Fibroblast of skin of scalp (primary cell): Measurements from ENCODE around the gene PCDHA8. TPM values are rescaled to one million over a fixed set of nuclear protein-coding genes. Genes with fewer than 3 reads are reported as not detected.
"Not testable (repeated sequence)": the region's sequence is repeated elsewhere in the genome, so short reads cannot be mapped to it uniquely, and the experiment has no call there.

Source experiments
- DNase-seq: peaks from one replicate; pipeline ENCODE4 v3.0.0-alpha.2; 2013
- polyA plus RNA-seq, 2 experiments: library from polyadenylated mRNA; unstranded; fragments of 120-200 nt; gene quantifications; one replicate each; pipeline ENCODE4 v1.2.1, GENCODE V29; 2013; ENCODE audit not compliant: insufficient read length in 2 of 2

PCDHA8 gene, protein sequence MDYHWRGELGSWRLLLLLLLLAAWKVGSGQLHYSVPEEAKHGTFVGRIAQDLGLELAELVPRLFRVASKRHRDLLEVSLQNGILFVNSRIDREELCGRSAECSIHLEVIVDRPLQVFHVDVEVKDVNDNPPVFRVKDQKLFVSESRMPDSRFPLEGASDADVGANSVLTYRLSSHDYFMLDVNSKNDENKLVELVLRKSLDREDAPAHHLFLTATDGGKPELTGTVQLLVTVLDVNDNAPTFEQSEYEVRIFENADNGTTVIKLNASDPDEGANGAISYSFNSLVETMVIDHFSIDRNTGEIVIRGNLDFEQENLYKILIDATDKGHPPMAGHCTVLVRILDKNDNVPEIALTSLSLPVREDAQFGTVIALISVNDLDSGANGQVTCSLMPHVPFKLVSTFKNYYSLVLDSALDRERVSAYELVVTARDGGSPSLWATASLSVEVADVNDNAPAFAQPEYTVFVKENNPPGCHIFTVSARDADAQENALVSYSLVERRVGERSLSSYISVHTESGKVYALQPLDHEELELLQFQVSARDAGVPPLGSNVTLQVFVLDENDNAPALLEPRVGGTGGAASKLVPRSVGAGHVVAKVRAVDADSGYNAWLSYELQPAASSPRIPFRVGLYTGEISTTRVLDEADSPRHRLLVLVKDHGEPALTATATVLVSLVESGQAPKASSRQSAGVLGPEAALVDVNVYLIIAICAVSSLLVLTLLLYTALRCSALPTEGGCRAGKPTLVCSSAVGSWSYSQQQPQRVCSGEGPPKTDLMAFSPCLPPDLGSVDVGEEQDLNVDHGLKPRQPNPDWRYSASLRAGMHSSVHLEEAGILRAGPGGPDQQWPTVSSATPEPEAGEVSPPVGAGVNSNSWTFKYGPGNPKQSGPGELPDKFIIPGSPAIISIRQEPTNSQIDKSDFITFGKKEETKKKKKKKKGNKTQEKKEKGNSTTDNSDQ
- polyA plus RNA-seq (2013, experiment 1 of 2; ENCODE audit: insufficient read length): not detected
- polyA plus RNA-seq (2013, experiment 2 of 2; ENCODE audit: insufficient read length): not detected

DNA sequence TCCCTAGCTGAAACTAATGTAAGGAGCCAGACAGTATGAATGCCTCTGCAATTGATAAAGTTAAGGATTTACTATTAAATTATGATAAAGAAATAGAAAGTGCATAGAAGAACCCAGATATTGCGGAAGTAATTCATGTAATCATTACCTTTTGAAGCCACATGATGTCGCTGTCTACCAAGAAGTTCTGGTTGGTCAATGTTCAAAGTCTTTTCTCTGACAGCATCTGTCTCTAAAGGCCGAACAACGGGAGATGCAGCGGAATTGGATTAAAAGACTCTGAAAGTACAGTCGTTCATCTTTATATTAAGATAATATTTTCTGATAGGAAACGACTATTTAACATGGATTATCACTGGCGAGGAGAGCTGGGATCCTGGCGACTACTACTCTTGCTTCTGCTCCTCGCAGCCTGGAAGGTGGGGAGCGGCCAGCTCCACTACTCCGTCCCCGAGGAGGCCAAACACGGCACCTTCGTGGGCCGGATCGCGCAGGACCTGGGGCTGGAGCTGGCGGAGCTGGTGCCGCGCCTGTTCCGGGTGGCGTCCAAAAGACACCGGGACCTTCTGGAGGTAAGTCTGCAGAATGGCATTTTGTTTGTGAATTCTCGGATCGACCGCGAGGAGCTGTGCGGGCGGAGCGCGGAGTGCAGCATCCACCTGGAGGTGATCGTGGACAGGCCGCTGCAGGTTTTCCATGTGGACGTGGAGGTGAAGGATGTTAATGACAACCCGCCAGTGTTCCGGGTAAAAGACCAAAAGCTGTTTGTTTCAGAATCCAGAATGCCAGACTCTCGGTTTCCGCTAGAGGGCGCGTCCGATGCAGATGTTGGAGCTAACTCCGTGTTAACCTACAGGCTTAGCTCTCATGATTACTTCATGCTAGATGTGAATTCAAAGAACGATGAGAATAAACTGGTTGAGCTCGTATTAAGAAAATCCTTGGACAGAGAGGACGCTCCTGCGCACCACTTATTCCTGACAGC, at the start of gene PCDHA8:
Gene PCDHA8 (plus strand): TSS at position 210 of the 985 bp plus-strand sequence. CDS start 135 bp downstream, at position 345.
- no peak for DNase-seq

DNA sequence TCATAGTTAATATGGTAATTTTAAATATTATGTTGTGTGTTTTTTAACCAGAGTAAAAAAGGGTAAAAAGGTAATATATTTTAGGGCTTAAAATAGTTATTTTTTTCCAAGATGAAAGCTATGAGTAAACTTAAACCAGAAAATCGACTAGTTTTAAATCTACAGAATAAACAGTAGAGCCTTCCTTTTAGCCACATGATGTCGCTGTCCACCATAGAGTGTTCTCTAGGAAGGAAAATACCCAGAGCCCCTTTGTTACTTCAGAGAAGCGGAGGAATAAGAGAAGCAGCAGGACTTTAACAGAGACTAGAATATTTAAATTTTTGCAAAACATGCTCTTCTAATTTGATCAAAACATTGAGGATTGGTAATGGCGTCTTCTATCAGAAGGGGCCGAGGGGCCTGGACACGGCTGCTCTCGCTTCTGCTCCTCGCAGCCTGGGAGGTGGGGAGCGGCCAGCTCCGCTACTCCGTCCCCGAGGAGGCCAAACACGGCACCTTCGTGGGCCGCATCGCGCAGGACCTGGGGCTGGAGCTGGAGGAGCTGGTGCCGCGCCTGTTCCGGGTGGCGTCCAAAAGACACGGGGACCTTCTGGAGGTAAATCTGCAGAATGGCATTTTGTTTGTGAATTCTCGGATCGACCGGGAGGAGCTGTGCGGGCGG, 46.3 kb upstream of the PCDHA8 start, which contains the start of gene PCDHA2:
Gene PCDHA2 (plus strand): TSS at position 258 of the 664 bp plus-strand sequence.
- no peak for DNase-seq

DNA sequence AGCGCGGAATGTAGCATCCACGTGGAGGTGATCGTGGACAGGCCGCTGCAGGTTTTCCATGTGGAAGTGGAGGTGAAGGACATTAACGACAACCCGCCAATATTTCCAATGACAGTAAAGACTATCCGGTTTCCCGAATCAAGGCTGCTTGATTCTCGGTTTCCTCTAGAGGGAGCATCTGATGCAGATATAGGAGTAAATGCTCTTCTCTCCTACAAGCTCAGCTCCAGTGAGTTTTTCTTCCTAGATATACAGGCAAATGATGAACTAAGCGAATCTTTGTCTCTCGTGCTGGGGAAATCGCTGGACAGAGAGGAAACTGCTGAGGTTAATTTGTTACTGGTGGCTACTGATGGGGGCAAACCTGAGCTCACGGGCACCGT, 45.7 kb upstream of the PCDHA8 start:
- peak; percentile 1 for DNase-seq

DNA sequence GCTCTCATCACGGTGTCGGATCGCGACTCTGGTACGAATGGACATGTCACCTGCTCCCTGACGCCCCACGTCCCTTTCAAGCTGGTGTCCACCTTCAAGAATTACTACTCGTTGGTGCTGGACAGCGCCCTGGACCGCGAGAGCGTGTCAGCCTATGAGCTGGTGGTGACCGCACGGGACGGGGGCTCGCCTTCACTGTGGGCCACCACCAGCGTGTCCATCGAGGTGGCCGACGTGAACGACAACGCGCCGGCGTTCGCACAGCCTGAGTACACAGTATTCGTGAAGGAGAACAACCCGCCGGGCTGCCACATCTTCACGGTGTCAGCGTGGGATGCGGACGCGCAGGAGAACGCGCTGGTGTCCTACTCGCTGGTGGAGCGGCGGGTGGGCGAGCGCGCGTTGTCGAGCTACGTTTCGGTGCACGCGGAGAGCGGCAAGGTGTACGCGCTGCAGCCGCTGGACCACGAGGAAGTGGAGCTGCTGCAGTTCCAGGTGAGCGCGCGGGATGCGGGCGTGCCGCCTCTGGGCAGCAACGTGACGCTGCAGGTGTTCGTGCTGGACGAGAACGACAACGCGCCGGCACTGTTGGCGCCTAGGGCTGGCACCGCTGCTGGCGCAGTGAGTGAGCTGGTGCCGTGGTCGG, 44.8 kb upstream of the PCDHA8 start:
- DNase-seq: not testable (repeated sequence)

DNA sequence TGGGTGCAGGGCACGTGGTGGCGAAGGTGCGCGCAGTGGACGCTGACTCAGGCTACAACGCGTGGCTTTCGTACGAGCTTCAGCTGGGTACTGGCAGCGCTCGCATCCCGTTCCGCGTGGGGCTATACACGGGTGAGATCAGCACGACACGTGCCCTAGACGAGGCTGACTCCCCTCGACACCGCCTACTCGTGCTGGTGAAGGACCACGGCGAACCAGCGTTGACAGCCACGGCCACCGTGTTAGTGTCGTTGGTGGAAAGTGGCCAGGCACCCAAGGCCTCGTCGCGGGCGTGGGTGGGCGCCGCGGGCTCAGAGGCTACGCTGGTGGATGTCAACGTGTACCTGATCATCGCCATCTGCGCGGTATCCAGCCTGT, 44.3 kb upstream of the PCDHA8 start:
- no peak for DNase-seq

DNA sequence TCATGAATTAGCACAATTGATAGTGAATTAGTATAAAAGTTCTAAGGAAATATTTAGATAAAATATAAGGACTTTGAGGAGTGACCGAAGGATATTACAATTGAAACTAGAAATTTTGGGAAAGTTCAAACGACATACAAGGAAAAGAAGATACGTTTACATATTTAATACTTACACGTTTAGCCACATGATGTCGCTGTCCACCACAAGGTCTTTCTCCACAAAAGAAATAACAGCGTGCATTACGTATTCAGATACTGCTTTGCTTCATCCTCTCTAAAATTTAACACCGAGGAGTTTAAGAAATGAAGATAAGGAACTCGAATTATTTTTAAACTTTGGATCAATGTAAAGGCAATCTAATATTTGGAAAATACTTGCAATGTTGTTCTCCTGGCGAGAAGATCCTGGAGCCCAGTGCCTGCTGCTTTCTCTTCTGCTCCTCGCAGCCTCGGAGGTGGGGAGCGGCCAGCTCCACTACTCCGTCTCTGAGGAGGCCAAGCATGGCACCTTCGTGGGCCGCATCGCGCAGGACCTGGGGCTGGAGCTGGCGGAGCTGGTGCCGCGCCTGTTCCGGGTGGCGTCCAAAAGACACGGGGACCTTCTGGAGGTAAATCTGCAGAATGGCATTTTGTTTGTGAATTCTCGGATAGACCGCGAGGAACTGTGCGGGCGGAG, 40.0 kb upstream of the PCDHA8 start, which contains the start of gene PCDHA3:
Gene PCDHA3 (plus strand): TSS at position 242 of the 678 bp plus-strand sequence.
- peak; percentile 12 for DNase-seq

DNA sequence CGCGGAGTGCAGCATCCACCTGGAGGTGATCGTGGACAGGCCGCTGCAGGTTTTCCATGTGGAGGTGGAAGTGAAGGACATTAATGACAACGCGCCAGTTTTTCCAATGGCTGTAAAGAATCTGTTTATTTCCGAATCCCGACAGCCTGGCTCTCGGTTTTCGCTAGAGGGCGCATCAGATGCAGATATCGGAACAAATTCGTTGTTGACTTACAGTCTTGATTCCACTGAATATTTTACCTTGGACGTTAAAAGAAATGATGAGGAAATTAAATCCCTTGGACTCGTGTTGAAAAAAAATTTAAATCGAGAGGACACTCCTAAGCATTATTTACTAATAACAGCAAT, 39.5 kb upstream of the PCDHA8 start:
- peak; percentile 2 for DNase-seq

DNA sequence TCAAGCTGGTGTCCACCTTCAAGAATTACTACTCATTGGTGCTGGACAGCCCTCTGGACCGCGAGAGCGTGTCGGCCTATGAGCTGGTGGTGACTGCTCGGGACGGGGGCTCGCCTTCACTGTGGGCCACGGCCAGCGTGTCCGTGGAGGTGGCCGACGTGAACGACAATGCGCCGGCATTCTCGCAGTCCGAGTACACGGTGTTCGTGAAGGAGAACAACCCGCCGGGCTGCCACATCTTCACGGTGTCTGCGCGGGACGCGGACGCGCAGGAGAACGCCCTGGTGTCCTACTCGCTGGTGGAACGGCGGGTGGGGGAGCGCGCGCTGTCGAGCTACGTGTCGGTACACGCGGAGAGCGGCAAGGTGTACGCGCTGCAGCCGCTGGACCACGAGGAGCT, 38.6 kb upstream of the PCDHA8 start:
- DNase-seq: not testable (repeated sequence)

DNA sequence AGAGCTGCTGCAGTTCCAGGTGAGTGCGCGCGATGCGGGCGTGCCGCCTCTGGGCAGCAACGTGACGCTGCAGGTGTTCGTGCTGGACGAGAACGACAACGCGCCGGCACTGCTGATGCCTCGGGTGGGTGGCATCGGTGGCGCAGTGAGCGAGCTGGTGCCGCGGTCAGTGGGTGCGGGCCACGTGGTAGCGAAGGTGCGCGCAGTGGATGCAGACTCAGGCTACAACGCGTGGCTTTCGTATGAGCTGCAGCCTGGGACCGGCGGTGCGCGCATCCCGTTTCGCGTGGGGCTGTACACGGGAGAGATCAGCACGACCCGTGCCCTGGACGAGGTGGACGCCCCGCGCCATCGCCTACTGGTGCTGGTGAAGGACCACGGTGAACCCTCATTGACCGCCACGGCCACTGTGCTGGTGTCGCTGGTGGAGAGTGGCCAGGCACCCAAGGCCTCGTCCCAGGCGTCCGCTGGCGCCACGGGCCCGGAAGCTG, 38.2 kb upstream of the PCDHA8 start:
- no peak for DNase-seq

DNA sequence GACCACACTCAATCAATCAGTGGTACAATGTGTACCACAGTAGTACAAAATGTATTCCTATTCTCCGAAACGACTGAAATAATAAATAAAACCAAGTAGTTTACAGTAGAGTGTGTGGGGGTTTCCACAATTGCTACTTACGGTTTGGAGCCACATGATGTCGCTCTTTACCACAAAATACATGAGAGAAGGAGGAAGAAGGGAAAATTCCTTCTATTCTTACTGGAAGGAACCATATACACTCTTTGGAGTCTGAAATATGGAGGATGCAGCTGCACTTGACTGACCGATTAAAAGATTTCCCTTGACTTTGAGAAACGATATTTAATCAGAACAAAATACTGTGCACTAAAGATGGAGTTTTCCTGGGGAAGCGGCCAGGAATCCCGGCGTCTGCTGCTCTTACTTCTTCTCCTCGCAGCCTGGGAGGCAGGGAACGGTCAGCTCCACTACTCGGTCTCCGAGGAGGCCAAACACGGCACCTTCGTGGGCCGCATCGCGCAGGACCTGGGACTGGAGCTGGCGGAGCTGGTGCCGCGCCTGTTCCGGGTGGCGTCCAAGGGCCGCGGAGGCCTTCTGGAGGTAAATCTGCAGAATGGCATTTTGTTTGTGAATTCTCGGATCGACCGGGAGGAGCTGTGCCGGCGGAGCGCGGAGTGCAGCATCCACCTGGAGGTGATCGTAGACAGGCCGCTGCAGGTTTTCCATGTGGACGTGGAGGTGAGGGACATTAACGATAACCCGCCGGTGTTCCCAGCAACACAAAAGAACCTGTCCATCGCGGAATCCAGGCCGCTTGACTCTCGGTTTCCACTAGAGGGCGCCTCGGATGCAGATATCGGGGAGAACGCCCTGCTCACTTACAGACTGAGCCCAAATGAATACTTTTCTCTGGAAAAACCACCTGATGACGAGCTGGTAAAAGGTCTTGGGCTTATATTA, 33.9 kb upstream of the PCDHA8 start, which contains the start of gene PCDHA4:
Gene PCDHA4 (plus strand): TSS at position 235 of the 942 bp plus-strand sequence.
- peak; percentile 1 for DNase-seq

DNA sequence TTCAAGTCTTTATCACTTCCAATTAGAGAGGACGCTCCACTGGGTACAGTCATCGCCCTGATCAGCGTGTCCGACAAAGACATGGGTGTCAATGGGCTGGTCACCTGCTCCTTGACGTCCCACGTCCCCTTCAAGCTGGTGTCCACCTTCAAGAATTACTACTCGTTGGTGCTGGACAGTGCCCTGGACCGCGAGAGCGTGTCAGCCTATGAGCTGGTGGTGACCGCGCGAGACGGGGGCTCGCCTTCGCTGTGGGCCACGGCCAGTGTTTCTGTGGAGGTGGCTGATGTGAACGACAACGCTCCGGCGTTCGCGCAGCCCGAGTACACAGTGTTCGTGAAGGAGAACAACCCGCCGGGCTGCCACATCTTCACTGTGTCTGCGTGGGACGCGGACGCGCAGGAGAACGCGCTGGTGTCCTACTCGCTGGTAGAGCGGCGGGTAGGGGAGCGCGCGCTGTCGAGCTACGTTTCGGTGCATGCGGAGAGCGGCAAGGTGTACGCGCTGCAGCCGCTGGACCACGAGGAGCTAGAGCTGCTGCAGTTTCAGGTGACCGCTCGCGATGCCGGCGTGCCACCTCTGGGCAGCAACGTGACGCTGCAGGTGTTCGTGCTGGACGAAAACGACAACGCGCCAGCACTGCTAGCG, 32.6 kb upstream of the PCDHA8 start:
- not testable (repeated sequence) for DNase-seq

DNA sequence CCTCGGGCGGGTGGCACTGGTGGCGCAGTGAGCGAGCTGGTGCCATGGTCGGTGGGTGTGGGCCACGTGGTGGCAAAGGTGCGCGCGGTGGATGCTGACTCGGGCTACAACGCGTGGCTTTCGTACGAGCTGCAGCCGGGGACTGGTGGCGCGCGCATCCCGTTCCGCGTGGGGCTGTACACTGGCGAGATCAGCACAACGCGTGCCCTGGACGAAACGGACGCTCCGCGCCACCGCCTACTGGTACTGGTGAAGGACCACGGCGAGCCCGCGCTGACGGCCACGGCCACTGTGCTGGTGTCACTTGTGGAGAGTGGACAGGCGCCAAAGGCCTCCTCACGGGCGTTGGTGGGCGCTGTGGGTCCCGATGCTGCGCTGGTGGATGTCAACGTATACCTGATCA, 32.1 kb upstream of the PCDHA8 start:
- DNase-seq: no peak

DNA sequence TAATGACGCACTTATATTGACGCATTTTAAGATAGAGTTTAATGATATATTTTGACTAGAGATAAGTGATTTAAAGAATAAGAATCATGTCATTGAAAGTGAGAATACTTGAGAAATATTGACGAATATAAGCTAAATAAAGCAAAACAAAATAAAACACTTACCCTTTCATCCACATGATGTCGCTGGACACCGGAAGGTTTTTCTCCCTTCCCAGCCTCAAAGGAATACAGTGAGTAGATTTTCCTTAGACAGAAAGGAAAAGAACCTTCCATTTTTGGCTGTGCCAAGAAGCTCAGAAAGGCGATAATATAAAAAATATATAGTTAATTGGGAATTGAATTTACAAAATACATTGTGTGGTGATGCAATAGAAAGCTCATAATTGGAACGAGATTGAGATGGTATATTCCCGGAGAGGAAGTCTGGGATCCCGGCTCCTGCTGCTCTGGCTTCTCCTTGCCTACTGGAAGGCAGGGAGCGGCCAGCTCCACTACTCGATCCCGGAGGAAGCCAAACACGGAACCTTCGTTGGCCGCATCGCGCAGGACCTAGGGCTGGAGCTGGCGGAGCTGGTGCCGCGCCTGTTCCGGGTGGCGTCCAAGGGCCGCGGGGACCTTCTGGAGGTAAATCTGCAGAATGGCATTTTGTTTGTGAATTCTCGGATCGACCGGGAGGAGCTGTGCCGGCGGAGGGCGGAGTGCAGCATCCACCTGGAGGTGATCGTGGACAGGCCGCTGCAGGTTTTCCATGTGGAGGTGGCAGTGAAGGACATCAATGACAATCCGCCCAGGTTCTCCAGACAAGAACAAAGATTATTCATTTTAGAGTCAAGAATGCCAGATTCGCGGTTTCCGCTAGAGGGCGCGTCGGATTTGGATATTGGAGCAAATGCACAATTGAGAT, 19.4 kb upstream of the PCDHA8 start, which contains the start of gene PCDHA5:
Gene PCDHA5 (plus strand): TSS at position 239 of the 906 bp plus-strand sequence.
- no peak for DNase-seq

DNA sequence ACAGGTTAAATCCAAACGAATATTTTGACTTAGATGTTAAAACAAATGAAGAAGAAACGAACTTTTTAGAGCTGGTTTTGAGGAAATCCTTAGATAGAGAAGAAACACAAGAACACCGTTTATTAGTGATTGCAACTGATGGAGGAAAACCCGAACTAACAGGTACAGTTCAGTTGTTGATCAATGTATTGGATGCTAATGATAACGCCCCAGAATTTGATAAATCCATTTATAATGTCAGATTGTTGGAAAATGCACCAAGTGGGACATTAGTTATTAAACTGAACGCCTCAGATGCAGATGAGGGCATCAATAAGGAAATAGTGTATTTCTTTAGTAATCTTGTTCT, 18.7 kb upstream of the PCDHA8 start:
- no peak for DNase-seq

DNA sequence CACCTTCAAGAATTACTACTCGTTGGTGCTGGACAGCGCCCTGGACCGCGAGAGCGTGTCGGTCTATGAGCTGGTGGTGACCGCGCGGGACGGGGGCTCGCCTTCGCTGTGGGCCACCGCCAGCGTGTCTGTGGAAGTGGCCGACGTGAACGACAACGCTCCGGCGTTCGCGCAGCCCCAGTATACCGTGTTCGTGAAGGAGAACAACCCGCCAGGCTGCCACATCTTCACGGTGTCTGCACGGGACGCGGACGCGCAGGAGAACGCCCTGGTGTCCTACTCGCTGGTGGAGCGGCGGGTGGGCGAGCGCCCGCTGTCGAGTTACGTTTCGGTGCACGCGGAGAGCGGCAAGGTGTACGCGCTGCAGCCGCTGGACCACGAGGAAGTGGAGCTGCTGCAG, 18.0 kb upstream of the PCDHA8 start:
- not testable (repeated sequence) for DNase-seq

DNA sequence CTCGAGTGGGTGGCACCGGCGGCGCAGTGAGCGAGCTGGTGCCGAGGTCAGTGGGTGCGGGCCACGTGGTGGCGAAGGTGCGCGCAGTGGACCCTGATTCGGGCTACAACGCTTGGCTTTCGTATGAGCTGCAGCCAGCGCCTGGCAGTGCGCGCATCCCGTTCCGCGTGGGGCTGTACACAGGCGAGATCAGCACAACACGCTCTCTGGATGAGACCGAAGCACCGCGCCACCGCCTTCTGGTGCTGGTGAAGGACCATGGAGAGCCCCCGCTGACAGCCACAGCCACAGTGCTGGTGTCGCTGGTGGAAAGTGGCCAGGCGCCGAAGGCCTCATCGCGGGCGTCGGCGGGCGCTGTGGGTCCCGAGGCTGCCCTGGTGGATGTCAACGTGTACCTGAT, 17.5 kb upstream of the PCDHA8 start:
- no peak for DNase-seq
